Testis (tissue), 3 donors: Measurements from ENCODE around the gene MIB1. TPM values are rescaled to one million over a fixed set of nuclear protein-coding genes. Genes with fewer than 3 reads are reported as not detected.

Experiments
- DNase-seq: peaks from one replicate; pipeline ENCODE4 v3.0.0-alpha.2; 2019
- H3K27ac ChIP-seq, 2 donors: fragments of 200-600 bp; sonication (generic); one replicate each; pipeline ENCODE4 v1.5.1; 2019
- H3K27me3 ChIP-seq: fragments of 200-600 bp; sonication (generic); one replicate; pipeline ENCODE4 v1.5.1; 2019
- H3K36me3 ChIP-seq: fragments of 200-600 bp; sonication (generic); one replicate; pipeline ENCODE4 v1.5.1; 2017; ENCODE audit warnings: low read depth; ENCODE audit errors: missing control alignments
- H3K4me1 ChIP-seq: fragments of 200-600 bp; sonication (generic); one replicate; pipeline ENCODE4 v1.5.1; 2019
- H3K4me3 ChIP-seq, 2 donors: fragments of 200-600 bp; sonication (generic); one replicate each; pipeline ENCODE4 v1.5.1; 2017 to 2019
- H3K9me3 ChIP-seq: fragments of 200-600 bp; sonication (generic); one replicate; pipeline ENCODE4 v1.5.1; 2017
- CTCF ChIP-seq, 3 experiments: fragments of 450-650 bp in 2 of 3; fragments of 200-600 bp in 1 of 3; sonication (generic) in 1 of 3; IDR thresholded peaks; one replicate each; pipeline ENCODE4 v1.5.1; 2016 to 2019; ENCODE audit warnings: antibody characterized with exemption in 3 of 3, mild to moderate bottlenecking in 2 of 3, moderate library complexity in 1 of 3
- POLR2A ChIP-seq: fragments of 450-650 bp; IDR thresholded peaks from one replicate; pipeline ENCODE4 v1.6.1; 2017; ENCODE audit warnings: antibody characterized with exemption, mild to moderate bottlenecking, moderate library complexity
- WGBS, 2 donors: methylation state at CpG; one replicate each; pipeline ENCODE4 v1.1.5; 2018; 5-methylcytosine and 5-hydroxymethylcytosine counted together
- intact Hi-C: fragments of 100-400 bp; cut with DNase I; formaldehyde crosslinking; loops from one replicate; pipeline ENCODE4 v1.15.1; 2023; ENCODE audit warnings: low total_unique reads
- polyA plus RNA-seq: library from polyadenylated mRNA; stranded (reverse); fragments of 350-450 nt; fragmentation: Illumina TruSeq; extraction: RNeasy Lipid Tissue Mini Kit (QIAGEN cat#74804); gene quantifications from one replicate; pipeline ENCODE4 v1.2.3, GENCODE V29; 2014; ENCODE audit warnings: low read depth, low replicate concordance; ENCODE audit not compliant: insufficient read depth
- total RNA-seq, 2 donors: library from RNA; depleted of rRNA; stranded (reverse); fragments of >200 nt; gene quantifications; one replicate each; pipeline ENCODE4 v1.2.3, GENCODE V29; 2016

The MIB1 gene
- total and polyA plus RNA-seq, 3 donors from 2014 or later, result 16.5 to 48.8 (median 40.7) TPM

GRCh38 chr18:21896732-21897336 lies 156.2 kb downstream of the MIB1 start:
- peak overlapping the region in 1 of 2 donors; percentile 35 for H3K4me3 ChIP-seq
- H3K4me1 ChIP-seq, result peaks cover 3% of the 10 kb centered on the region
- H3K27ac ChIP-seq, result no peak overlapping the region
- no peaks in the 10 kb centered on the region for H3K27me3 ChIP-seq
- H3K9me3 ChIP-seq, result no peaks in the 10 kb centered on the region
- intact Hi-C loops, result no loop called here
- no peaks in the 10 kb centered on the region for H3K36me3 ChIP-seq
- WGBS, 2 donors, result 35 to 52% methylated on average over 12 to 27 of the region's 27 CpGs
- no peak for DNase-seq
- TF ChIP-seq CTCF (IDR thresholded peaks at IDR 0.05) (no peak), POLR2A (no peak)

DNA sequence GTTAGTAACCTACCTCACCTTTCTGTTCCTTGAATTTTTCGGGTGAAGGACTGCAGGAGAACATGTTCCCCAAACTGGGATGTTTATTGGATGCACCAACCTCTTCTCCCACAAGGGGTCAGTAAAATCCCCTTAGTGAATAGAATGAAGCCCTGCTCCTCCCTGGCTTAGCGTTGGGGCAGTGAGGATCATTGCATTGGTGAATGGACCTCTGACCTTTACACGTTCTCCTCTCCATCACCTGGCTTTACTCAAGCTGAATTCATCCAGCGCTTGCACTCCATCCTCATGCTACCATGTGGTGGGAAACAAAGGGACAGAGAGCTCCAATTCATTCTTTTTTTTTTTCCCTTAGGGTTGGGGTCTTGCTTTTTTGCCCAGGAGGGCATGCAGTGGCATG lies 157.2 kb downstream of the MIB1 start:
- intact Hi-C loops, result no loop called here
- Histone ChIP-seq H3K4me1 (peaks cover 3% of the 10 kb centered on the region), H3K4me3 (no peak overlapping the region), H3K27me3 (no peaks in the 10 kb centered on the region), H3K36me3 (no peaks in the 10 kb centered on the region), H3K27ac (no peak overlapping the region), H3K9me3 (no peaks in the 10 kb centered on the region)
- peak; percentile 66 for DNase-seq
- no peak for TF ChIP-seq POLR2A
- TF ChIP-seq CTCF (IDR thresholded peaks at IDR 0.05), result peak; percentile 6 to 62 (median 60)
- 8 to 11% methylated on average over 4 of the region's 4 CpGs for WGBS, 2 donors

DNA sequence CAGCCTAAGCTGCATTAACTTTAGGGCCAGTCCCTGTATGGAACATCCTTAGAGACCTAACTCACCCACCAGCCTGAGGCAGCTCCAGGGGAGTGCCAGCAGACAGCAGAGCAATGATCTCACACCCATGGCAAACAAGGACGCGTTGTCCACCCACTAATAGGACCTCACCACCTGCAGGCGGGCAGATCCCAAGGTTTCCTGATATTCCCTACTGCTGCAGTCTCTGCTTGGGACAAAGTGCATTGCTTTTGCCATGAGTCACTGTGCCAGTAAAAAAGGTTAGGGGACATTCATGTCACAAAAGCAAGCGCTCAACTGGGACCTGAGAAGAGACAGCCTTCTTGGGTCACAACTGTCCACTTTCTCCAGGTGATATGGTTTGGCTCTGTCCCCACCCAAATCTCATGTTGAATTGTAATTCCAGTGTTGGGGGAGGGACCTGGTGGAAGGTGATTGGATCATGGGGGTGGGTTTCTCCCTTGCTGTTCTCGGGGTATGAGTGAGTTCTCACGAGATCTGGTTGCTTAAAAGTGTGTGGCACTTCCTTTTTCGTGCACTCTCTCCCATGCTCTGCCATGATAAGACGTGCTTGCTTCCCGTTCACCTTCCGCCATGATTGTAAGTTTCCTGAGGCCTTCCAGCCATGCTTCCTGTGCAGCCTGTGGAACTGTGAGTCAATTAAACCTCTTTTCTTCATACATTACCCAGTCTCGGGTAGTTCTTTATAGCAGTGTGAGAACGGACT lies 160.2 kb downstream of the MIB1 start:
- H3K36me3 ChIP-seq, result no peaks in the 10 kb centered on the region
- H3K27me3 ChIP-seq, result no peaks in the 10 kb centered on the region
- H3K9me3 ChIP-seq, result no peaks in the 10 kb centered on the region
- H3K4me1 ChIP-seq, result peaks cover 8% of the 10 kb centered on the region
- TF ChIP-seq POLR2A (no peak), CTCF (IDR thresholded peaks at IDR 0.05) (no peak)
- WGBS, 2 donors, result 84 to 86% methylated on average over 12 of the region's 12 CpGs
- intact Hi-C loops, result no loop called here
- no peak overlapping the region for H3K4me3 ChIP-seq
- DNase-seq, result no peak
- H3K27ac ChIP-seq, result no peak overlapping the region

DNA sequence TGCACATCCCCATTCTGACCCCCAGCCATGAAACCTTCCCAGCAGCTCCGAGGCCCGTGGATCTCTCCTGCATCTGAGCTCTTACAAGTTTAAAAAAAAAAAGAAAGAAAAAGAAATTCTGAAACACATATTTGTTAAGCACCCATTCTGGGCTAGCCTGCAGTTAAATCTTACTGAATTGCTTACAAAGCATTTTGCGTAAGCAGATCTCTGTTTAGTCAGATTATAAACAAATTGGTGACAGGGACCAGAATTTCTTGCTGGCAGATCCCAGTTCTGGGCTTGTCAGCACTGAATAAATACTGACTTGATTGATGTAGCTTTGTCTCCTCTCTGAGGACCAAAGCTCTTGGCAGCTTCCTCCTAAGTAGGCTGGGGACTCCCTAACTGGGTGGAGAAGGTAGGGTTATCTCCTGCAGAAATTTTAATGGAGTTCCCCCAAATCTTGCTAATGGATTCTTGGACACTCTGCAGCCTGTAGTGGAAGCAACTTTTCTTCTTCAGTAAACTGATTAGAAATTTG lies 160.9 kb downstream of the MIB1 start:
- H3K27ac ChIP-seq, result no peak overlapping the region
- intact Hi-C loops, result no loop called here
- no peaks in the 10 kb centered on the region for H3K27me3 ChIP-seq
- no peak overlapping the region for H3K4me3 ChIP-seq
- no peak for TF ChIP-seq CTCF (IDR thresholded peaks at IDR 0.05)
- TF ChIP-seq POLR2A, result no peak
- WGBS, 2 donors, result 55 to 65% methylated on average over 3 of the region's 3 CpGs
- no peak for DNase-seq
- peaks cover 8% of the 10 kb centered on the region for H3K4me1 ChIP-seq
- H3K9me3 ChIP-seq, result no peaks in the 10 kb centered on the region
- no peaks in the 10 kb centered on the region for H3K36me3 ChIP-seq
